Sigmoid colon (tissue), 4 donors: ENCODE results near the gene KRT79.

Experiments used
- CTCF ChIP-seq, 4 experiments: fragments of 450-650 bp in 3 of 4; fragments of 200-600 bp in 1 of 4; IDR thresholded peaks; one replicate each; pipeline ENCODE4 v1.5.1; 2016 to 2019; ENCODE audit warnings: antibody characterized with exemption in 4 of 4, mild to moderate bottlenecking in 3 of 4, moderate library complexity in 2 of 4
- EP300 ChIP-seq, 4 donors: sonication (generic); formaldehyde crosslinking; IDR thresholded peaks; one replicate each; pipeline ENCODE4 v1.6.1; 2017; ENCODE audit warnings: antibody characterized with exemption in 4 of 4
- POLR2A ChIP-seq, 2 donors: fragments of 450-650 bp; IDR thresholded peaks; one replicate each; pipeline ENCODE4 v1.6.1; 2016; ENCODE audit warnings: antibody characterized with exemption in 2 of 2, mild to moderate bottlenecking in 2 of 2, moderate library complexity in 2 of 2
- POLR2AphosphoS5 ChIP-seq, 4 donors: sonication (generic); formaldehyde crosslinking; IDR thresholded peaks; one replicate each; pipeline ENCODE4 v1.6.1; 2017; ENCODE audit warnings: antibody characterized with exemption in 4 of 4

- TF ChIP-seq CTCF (IDR thresholded peaks at IDR 0.05) (no peak), EP300 (IDR thresholded peaks at IDR 0.05) (no peak), POLR2AphosphoS5 (IDR thresholded peaks at IDR 0.05) (no peak), POLR2A (IDR thresholded peaks at IDR 0.05) (no peak)
Observed at GRCh38 chr12:52832451-52832850, 1.7 kb downstream of the KRT79 start.
